Astrocyte (in vitro differentiated cells and primary cell): ENCODE measurements around the gene LMO7. TPM values are rescaled to one million over a fixed set of nuclear protein-coding genes. Genes with fewer than 3 reads are reported as not detected.
"Not testable (repeated sequence)": the region's sequence is repeated elsewhere in the genome, so short reads cannot be mapped to it uniquely, and the experiment has no call there.

ENCODE experiments used
- DNase-seq: peaks from one replicate; pipeline ENCODE4 v3.0.0-alpha.2; 2010; ENCODE audit warnings: low read depth
- FAIRE-seq: peaks from 2 replicates; lab custom pipeline; 2011; peaks lifted over from hg19 to GRCh38; lab: Jason Lieb, UNC
- H2AFZ ChIP-seq: 2 replicates; pipeline ENCODE4 v1.6.0; 2012; ENCODE audit warnings: low read depth, low read length, inconsistent platforms
- H3K27ac ChIP-seq: 2 replicates; pipeline ENCODE4 v1.5.1; 2011; ENCODE audit warnings: low read depth, low read length, inconsistent platforms
- H3K27me3 ChIP-seq: 2 replicates; pipeline ENCODE4 v1.6.0; 2011; ENCODE audit warnings: low read length, inconsistent platforms; ENCODE audit not compliant: insufficient read depth
- H3K36me3 ChIP-seq: 2 replicates; pipeline ENCODE4 v1.5.1; 2011; ENCODE audit warnings: low read length, inconsistent platforms; ENCODE audit not compliant: insufficient read depth
- H3K4me1 ChIP-seq: 2 replicates; pipeline ENCODE4 v1.5.1; 2011; ENCODE audit warnings: low read length, inconsistent platforms; ENCODE audit not compliant: insufficient read depth
- H3K4me2 ChIP-seq: 2 replicates; pipeline ENCODE4 v1.6.0; 2012; ENCODE audit warnings: low read length, inconsistent platforms
- H3K4me3 ChIP-seq: 2 replicates; pipeline ENCODE4 v1.5.1; 2011; ENCODE audit warnings: low read depth, mild to moderate bottlenecking, low read length, inconsistent platforms; ENCODE audit not compliant: insufficient read depth
- H3K79me2 ChIP-seq: 2 replicates; pipeline ENCODE4 v1.6.0; 2012; ENCODE audit warnings: mild to moderate bottlenecking, low read length, inconsistent platforms; ENCODE audit not compliant: insufficient read depth
- H3K9ac ChIP-seq: 2 replicates; pipeline ENCODE4 v1.6.0; 2012; ENCODE audit warnings: mild to moderate bottlenecking, low read length, inconsistent platforms
- H3K9me3 ChIP-seq: 2 replicates; pipeline ENCODE4 v1.5.1; 2012; ENCODE audit warnings: low read depth, mild to moderate bottlenecking, low read length, inconsistent platforms; ENCODE audit not compliant: insufficient read depth
- H4K20me1 ChIP-seq: 2 replicates; pipeline ENCODE4 v1.6.0; 2012; ENCODE audit warnings: low read length, inconsistent platforms; ENCODE audit not compliant: insufficient read depth
- H3K27ac Mint-ChIP-seq: one replicate; pipeline ENCODE4 v1.8.0; 2021; ENCODE audit warnings: mild to moderate bottlenecking, mixed read lengths; ENCODE audit not compliant: unreplicated experiment
- H3K27me3 Mint-ChIP-seq: one replicate; pipeline ENCODE4 v1.8.0; 2021; ENCODE audit warnings: low read depth, mixed read lengths; ENCODE audit not compliant: unreplicated experiment
- H3K36me3 Mint-ChIP-seq: one replicate; pipeline ENCODE4 v1.8.0; 2021; ENCODE audit warnings: low read depth, mixed read lengths; ENCODE audit not compliant: unreplicated experiment
- H3K4me1 Mint-ChIP-seq: one replicate; pipeline ENCODE4 v1.8.0; 2021; ENCODE audit warnings: low read depth, mixed read lengths; ENCODE audit not compliant: unreplicated experiment
- H3K4me3 Mint-ChIP-seq: one replicate; pipeline ENCODE4 v1.8.0; 2021; ENCODE audit warnings: mild to moderate bottlenecking, moderate library complexity, mixed read lengths; ENCODE audit not compliant: unreplicated experiment
- H3K9me3 Mint-ChIP-seq: one replicate; pipeline ENCODE4 v1.8.0; 2021; ENCODE audit warnings: mild to moderate bottlenecking, mixed read lengths; ENCODE audit not compliant: unreplicated experiment
- CTCF ChIP-seq: IDR thresholded peaks from 2 replicates; pipeline ENCODE4 v1.5.1; 2011; ENCODE audit warnings: low read depth, mild to moderate bottlenecking, inconsistent platforms, low read length, moderate library complexity; ENCODE audit not compliant: insufficient read depth
- EZH2 ChIP-seq: IDR thresholded peaks from 2 replicates; pipeline ENCODE4 v1.6.1; 2012; ENCODE audit warnings: mild to moderate bottlenecking, low read length, inconsistent platforms; ENCODE audit not compliant: insufficient read depth
- total RNA-seq: library from RNA; stranded (reverse); gene quantifications from 2 replicates; pipeline ENCODE4 v1.2.1, GENCODE V29; 2021

Gene LMO7
- total RNA-seq, 1 donor from 2014 or later, result 52.2 TPM

GRCh38 chr13:75724752-75725517 lies 88.8 kb downstream of the LMO7 start:
- no peaks in the 10 kb centered on the region for H3K4me1 ChIP-seq
- no peak overlapping the region for H3K4me2 ChIP-seq
- no peak overlapping the region for H3K4me3 Mint-ChIP-seq
- no peaks in the 10 kb centered on the region for H3K27me3 Mint-ChIP-seq
- H3K27me3 ChIP-seq, result no peaks in the 10 kb centered on the region
- TF ChIP-seq CTCF (no peak), EZH2 (no peak)
- DNase-seq, result no peak
- H3K36me3 Mint-ChIP-seq, result peaks cover 2% of the 10 kb centered on the region
- H3K36me3 ChIP-seq, result peaks cover 2% of the 10 kb centered on the region
- H4K20me1 ChIP-seq, result peaks cover 31% of the 10 kb centered on the region
- H3K4me1 Mint-ChIP-seq, result peaks cover 8% of the 10 kb centered on the region
- H2AFZ ChIP-seq, result no peak overlapping the region
- no peak overlapping the region for H3K27ac ChIP-seq
- no peaks in the 10 kb centered on the region for H3K9me3 Mint-ChIP-seq
- FAIRE-seq, result no peak
- peaks cover 65% of the 10 kb centered on the region for H3K79me2 ChIP-seq
- no peaks in the 10 kb centered on the region for H3K9me3 ChIP-seq
- no peak overlapping the region for H3K9ac ChIP-seq
- H3K4me3 ChIP-seq, result no peak overlapping the region
- no peak overlapping the region for H3K27ac Mint-ChIP-seq

GRCh38 chr13:75725736-75726135 lies 89.6 kb downstream of the LMO7 start:
- Histone ChIP-seq H3K27ac (no peak overlapping the region), H3K4me2 (no peak overlapping the region), H2AFZ (no peak overlapping the region), H3K79me2 (peaks cover 58% of the 10 kb centered on the region), H4K20me1 (peaks cover 31% of the 10 kb centered on the region), H3K9ac (no peak overlapping the region), H3K27me3 (no peaks in the 10 kb centered on the region), H3K9me3 (no peaks in the 10 kb centered on the region), H3K36me3 (peaks cover 2% of the 10 kb centered on the region), H3K4me1 (no peaks in the 10 kb centered on the region), H3K4me3 (no peak overlapping the region)
- DNase-seq (no peak), FAIRE-seq (no peak)
- Mint-ChIP-seq H3K27me3 (no peaks in the 10 kb centered on the region), H3K9me3 (no peaks in the 10 kb centered on the region), H3K4me1 (peaks cover 8% of the 10 kb centered on the region), H3K36me3 (peaks cover 4% of the 10 kb centered on the region), H3K27ac (no peak overlapping the region), H3K4me3 (no peak overlapping the region)
- no peak for TF ChIP-seq EZH2
- TF ChIP-seq CTCF, result no peak

- Mint-ChIP-seq H3K27me3 (no peaks in the 10 kb centered on the region), H3K27ac (no peak overlapping the region), H3K36me3 (peaks cover 5% of the 10 kb centered on the region), H3K4me1 (peaks cover 8% of the 10 kb centered on the region), H3K9me3 (no peaks in the 10 kb centered on the region), H3K4me3 (no peak overlapping the region)
- TF ChIP-seq EZH2, result no peak
- H3K9me3 ChIP-seq, result no peaks in the 10 kb centered on the region
- H3K27me3 ChIP-seq, result no peaks in the 10 kb centered on the region
- peaks cover 54% of the 10 kb centered on the region for H3K79me2 ChIP-seq
- DNase-seq (no peak), FAIRE-seq (no peak)
- peaks cover 31% of the 10 kb centered on the region for H4K20me1 ChIP-seq
- H3K4me3 ChIP-seq, result no peak overlapping the region
- no peak overlapping the region for H3K9ac ChIP-seq
- H2AFZ ChIP-seq, result no peak overlapping the region
- H3K27ac ChIP-seq, result no peak overlapping the region
- H3K4me1 ChIP-seq, result no peaks in the 10 kb centered on the region
- peaks cover 2% of the 10 kb centered on the region for H3K36me3 ChIP-seq
- no peak overlapping the region for H3K4me2 ChIP-seq
These were observed 90.2 kb downstream of the LMO7 start for GRCh38 chr13:75726306-75726705.

- Histone ChIP-seq H4K20me1 (peaks cover 35% of the 10 kb centered on the region), H3K79me2 (peaks cover 41% of the 10 kb centered on the region)
- not testable (repeated sequence) for FAIRE-seq, H3K9ac ChIP-seq, DNase-seq, H3K27ac ChIP-seq, H3K36me3 ChIP-seq, H3K27me3 ChIP-seq, H3K4me3 ChIP-seq, H3K4me1 Mint-ChIP-seq, H2AFZ ChIP-seq, H3K9me3 ChIP-seq, H3K27me3 Mint-ChIP-seq, H3K27ac Mint-ChIP-seq, H3K4me1 ChIP-seq, H3K4me3 Mint-ChIP-seq, H3K4me2 ChIP-seq
- H3K9me3 Mint-ChIP-seq, result peaks cover 11% of the 10 kb centered on the region
- H3K36me3 Mint-ChIP-seq, result peaks cover 24% of the 10 kb centered on the region
These were observed 97.0 kb downstream of the LMO7 start for GRCh38 chr13:75733113-75733512.
